ENCODE measurements around the gene HOXB13.

Gene HOXB13

GRCh38 chr17:48728232-48729231 lies at the start of gene HOXB13:
TSS of gene HOXB13 (minus strand) at chr17:48728750. CDS start at chr17:48728593, 157 bp downstream.
- DNase-seq = no peak

- no peak for DNase-seq
Measured at GRCh38 chr17:48776602-48777001, 48.1 kb upstream of the HOXB13 start.

- DNase-seq = no peak
Measured at GRCh38 chr17:48773245-48773644, 44.7 kb upstream of the HOXB13 start.

- no peak for DNase-seq
Measured at GRCh38 chr17:48770954-48771353, 42.4 kb upstream of the HOXB13 start.

- DNase-seq = no peak
Measured at GRCh38 chr17:48769009-48769675, 40.6 kb upstream of the HOXB13 start.

GRCh38 chr17:48767263-48767774 lies 38.8 kb upstream of the HOXB13 start:
- no peak for DNase-seq

- DNase-seq = no peak
Measured at GRCh38 chr17:48761114-48761513, 32.6 kb upstream of the HOXB13 start.

GRCh38 chr17:48760411-48760810 lies 31.9 kb upstream of the HOXB13 start:
- DNase-seq = no peak

GRCh38 chr17:48759288-48759687 lies 30.7 kb upstream of the HOXB13 start:
- no peak for DNase-seq

- DNase-seq = no peak
Measured at GRCh38 chr17:48757524-48757961, 29.0 kb upstream of the HOXB13 start.

- DNase-seq = peak in 1 of 56 donors; percentile 25
Measured at GRCh38 chr17:48756830-48757251, 28.3 kb upstream of the HOXB13 start.

GRCh38 chr17:48755356-48755755 lies 26.8 kb upstream of the HOXB13 start:
- no peak for DNase-seq

GRCh38 chr17:48754500-48755261 lies 26.1 kb upstream of the HOXB13 start:
- DNase-seq = no peak

GRCh38 chr17:48753794-48754499 lies 25.4 kb upstream of the HOXB13 start:
- DNase-seq = no peak

- no peak for DNase-seq
Measured at GRCh38 chr17:48752399-48753288, 24.1 kb upstream of the HOXB13 start.

- no peak for DNase-seq
Measured at GRCh38 chr17:48751733-48752398, 23.3 kb upstream of the HOXB13 start.

GRCh38 chr17:48751172-48751571 lies 22.6 kb upstream of the HOXB13 start:
- no peak for DNase-seq

- no peak for DNase-seq
Measured at GRCh38 chr17:48749621-48750553, 21.3 kb upstream of the HOXB13 start.

All from amygdala (tissue), 56 donors.